Measurements from ENCODE around the gene TUG1.

TUG1 gene
- long read RNA-seq, donor 1, full-length matches to known transcripts = 49 of 49 reads
- long read RNA-seq, donor 1, partial matches to known transcripts = 0 of 49 reads
- long read RNA-seq, donor 1, other reads (novel, unspliced or antisense) = 0 of 49 reads
- long read RNA-seq, donor 2, full-length matches to known transcripts = 34 of 34 reads
- long read RNA-seq, donor 2, partial matches to known transcripts = 0 of 34 reads
- long read RNA-seq, donor 2, other reads (novel, unspliced or antisense) = 0 of 34 reads
- long read RNA-seq, donor 3, full-length matches to known transcripts = 40 of 40 reads
- long read RNA-seq, donor 3, partial matches to known transcripts = 0 of 40 reads
- long read RNA-seq, donor 3, other reads (novel, unspliced or antisense) = 0 of 40 reads
- long read RNA-seq, donor 4, full-length matches to known transcripts = 80 of 80 reads
- long read RNA-seq, donor 4, partial matches to known transcripts = 0 of 80 reads
- long read RNA-seq, donor 4, other reads (novel, unspliced or antisense) = 0 of 80 reads
- long read RNA-seq, donor 5, full-length matches to known transcripts = 55 of 55 reads
- long read RNA-seq, donor 5, partial matches to known transcripts = 0 of 55 reads
- long read RNA-seq, donor 5, other reads (novel, unspliced or antisense) = 0 of 55 reads
- long read RNA-seq, donor 6, full-length matches to known transcripts = 68 of 68 reads
- long read RNA-seq, donor 6, partial matches to known transcripts = 0 of 68 reads
- long read RNA-seq, donor 6, other reads (novel, unspliced or antisense) = 0 of 68 reads
- long read RNA-seq, donor 7, full-length matches to known transcripts = 83 of 196 reads
- long read RNA-seq, donor 7, partial matches to known transcripts = 113 of 196 reads
- long read RNA-seq, donor 7, other reads (novel, unspliced or antisense) = 0 of 196 reads
- long read RNA-seq, donor 8, full-length matches to known transcripts = 43 of 43 reads
- long read RNA-seq, donor 8, partial matches to known transcripts = 0 of 43 reads
- long read RNA-seq, donor 8, other reads (novel, unspliced or antisense) = 0 of 43 reads

- peak; percentile 100 for DNase-seq
These were observed at the start of gene TUG1 for GRCh38 chr22:30968924-30969531. Gene TUG1, plus strand, starts transcription at chr22:30969265.

- no peak for DNase-seq
These were observed 49.1 kb upstream of the TUG1 start for GRCh38 chr22:30919973-30920372.

DNA sequence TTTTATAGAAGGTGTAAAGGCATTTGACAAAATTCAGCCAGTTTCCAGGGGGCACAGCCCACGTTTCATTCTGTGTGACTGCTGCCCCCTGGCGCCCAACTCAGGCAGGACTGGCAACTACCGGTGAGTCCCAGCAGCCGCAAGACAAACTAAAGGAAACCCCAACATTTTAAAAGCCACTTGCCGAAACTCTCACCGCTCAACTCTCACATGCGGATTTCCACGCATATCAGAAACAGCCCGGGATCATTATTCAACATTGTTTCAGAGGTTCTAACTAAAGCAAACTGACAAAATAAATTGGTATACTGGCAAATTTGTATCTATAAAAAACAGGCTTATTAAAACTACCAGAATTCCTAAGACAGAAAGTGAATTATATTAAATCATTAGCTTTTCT lies 48.7 kb upstream of the TUG1 start:
- peak; percentile 31 for DNase-seq

- DNase-seq = no peak
These were observed 48.0 kb upstream of the TUG1 start for GRCh38 chr22:30921108-30921507.

DNA sequence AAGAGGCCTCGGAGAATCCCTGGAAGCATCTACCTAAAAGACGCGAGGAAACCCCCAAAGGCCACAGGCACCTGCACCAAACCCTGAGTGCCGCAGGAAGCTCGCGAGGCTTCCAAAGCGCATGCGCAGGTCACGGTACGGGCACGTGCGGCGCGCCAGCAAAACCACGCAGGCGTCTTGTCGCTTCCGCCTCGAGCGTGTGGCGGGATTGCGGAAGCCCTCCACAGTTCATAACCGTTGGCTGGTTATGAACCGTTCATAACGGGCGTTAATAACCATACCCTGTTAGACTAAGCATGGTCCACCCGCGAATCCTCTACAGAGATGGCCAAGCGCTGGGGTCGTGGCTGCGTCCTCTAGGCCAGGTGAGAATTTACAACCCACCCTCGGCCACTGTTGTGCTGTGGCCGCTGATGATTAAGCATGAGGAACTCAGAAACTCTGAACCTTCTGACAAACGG lies 46.9 kb upstream of the TUG1 start:
- DNase-seq = peak; percentile 64

DNA sequence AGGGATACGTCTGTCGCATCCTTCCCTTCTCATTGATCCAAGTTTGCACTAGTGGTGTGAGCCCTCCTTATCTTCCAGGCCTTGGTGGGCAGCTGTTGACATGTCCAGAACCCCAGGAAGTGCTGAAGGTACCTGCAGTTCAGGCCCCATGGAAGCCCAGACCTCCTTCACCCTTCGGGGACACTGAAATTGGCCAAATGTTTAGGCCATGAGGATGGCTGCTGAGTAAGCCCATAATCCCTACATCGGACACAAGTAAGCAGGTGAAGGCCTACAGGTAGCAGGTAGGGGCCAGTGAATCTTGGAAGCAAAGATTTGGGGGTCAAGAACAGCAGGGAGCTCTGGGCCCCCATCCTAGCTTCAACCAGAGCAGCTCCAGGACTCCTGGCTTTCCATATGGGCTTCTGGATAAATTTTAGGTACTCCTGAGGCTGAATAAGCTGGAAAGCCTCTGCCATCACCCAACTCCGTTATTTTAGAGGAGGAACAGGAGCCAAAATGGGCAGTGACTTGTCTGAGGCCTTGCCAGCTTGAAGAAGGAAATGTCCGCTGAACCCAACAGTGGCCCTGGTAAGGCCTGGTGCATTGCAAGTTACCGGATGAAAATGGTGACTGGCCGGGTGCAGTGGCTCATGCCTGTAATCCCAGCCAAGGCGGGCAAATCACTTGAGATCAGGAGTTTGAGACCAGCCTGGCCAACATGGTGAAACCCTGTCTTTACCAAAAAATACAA lies 45.7 kb upstream of the TUG1 start:
- DNase-seq = no peak

DNA sequence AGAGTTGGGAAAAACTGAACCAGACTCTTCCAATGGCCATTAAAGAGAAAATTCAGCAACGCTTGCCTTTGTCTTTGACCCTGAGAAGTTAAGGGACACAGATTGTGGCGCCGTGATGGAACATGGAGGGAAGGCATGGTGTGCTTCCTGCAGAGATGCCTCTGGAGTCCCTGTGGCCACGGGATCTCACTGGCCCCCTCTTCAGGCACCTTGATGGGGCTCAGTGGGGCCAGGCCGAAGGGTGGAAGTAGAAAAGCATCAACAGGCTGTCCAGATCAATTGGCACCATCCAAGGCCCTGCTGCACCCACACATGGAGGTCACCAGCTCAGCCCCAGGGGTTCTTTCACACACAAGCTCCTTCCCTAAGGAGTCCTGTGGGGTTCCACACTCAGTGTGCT lies 43.4 kb upstream of the TUG1 start:
- no peak for DNase-seq

DNA sequence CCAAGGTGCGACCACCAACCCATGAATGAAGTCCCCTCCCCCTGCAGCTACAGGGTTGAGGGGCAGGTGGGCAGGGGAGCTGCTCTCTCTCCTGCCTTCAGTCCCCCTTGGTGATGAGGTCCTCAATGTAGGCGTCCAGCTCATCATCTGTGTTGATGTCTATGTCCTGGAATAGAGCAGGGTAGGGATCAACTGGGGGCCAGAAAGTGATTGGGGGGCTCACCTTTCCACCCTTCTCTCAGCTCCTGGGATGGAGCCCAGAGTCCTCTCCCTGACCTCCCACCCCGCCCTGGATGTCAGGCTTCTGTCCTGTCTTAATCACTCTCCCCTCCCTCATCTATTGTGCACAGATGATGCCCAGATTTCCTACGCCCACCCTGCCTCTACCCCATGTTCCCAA lies 42.4 kb upstream of the TUG1 start:
- DNase-seq = no peak

DNA sequence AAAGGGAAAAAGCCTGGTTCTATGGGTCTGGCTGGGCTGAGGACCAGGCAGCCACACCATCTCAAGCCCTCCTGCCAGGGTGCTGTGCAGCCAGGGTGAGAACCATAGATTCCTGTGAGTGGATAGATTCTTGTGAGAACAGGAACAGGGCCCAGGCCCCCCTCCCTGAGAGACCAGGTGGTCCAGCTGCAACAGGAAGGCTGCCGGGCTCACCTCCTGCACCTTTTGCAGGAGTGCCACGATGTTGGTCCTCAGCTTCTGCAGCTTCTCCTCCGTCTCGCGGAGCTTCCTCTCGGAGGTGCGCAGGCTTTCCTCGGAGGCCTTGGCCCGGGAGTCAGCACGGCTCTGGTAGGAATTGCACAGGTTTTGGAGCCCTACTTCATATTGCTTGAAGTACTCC lies 41.3 kb upstream of the TUG1 start:
- DNase-seq = no peak

- DNase-seq = no peak
These were observed 40.7 kb upstream of the TUG1 start for GRCh38 chr22:30928401-30928800.

DNA sequence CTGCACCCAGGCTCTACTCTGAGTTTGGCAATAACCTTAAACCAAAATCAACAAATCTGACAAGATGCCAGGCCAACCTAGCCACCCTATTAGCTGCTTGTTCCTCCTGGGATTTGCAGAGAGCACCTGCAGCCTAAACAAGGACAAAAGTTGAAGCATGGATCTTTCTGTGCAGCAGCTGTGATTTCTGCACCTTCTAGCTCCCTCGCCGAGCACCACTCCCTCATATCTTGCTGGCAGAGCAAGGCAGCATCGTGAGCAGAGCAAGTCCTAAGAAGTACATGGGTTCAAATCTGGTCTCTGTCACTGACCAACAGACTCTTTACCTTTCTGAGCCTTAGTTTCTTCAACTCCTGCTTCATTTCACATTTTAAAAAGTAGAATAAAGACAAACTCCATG lies 38.8 kb upstream of the TUG1 start:
- no peak for DNase-seq

DNA sequence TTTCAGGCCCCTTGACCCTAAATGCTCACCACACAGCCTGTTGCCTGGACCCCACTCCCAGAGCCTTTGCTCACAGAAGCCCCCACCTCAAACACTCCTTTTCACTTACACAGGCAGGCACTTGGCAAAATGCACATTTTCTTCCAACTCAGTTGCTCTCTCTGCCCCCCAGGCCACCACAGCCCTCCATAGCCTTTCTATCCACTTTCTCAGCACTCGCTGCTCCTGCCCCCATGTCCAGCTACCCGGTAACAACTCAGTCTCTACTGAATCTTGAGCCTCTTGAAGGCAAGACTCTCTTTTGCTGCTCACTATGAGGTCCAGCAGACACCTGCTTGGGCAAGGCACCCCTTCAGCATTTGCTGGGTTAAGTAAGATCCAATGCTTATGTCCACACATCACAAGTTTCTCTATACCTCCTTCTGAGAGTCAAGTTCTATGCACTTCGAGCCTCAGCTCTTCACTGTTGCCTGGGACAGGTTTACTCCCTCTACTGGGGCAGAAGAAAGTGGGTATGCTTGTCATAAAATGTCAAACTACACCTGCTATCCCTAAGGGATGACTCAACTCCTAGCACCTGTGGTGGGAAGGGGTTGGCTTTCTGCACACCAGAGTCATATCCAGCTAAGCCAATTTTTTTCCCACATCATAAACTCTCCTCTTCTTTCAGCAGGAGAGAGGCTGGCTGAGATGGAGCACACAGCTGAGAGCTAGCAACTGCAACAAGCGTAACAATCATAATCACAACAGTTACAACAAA lies 37.3 kb upstream of the TUG1 start:
- DNase-seq = no peak

DNA sequence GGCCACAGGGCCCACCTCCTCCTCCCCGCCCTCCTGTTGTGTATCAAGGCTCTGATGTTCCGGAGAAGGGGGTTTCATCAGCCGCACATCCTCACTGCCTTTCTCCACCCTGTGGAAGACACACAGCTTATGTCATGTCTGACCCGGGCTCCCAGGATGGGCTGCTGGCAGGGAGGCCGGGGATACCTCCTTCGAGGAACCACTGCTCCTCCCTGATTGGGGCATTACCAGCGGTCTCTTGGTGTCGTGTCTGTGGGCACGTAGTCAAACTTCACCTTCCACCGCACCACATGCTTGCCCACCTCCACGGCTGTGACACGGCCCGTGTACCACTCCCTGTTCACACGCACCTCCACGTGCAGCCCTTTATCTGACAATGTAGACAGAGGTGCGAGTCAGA lies 36.4 kb upstream of the TUG1 start:
- DNase-seq = no peak

DNA sequence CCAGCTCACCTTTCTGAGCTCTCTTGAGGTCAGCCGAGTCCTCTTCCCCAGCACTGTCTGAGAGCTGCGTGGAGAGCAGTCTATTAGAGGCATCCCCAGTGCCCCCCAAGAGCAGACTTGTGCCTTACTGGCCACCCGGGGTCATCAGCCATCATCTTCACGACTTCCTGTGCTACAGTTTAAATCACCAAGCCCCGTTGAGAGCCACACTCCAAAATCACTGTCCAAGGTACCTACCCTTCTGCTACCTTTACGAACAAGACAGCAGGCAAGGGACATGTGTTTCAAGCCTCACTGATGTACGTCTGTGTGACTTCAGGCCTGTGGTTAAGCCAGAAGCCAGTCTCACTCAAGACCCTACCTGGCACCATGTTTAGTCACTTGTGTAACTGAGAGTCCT lies 35.6 kb upstream of the TUG1 start:
- DNase-seq = no peak

- DNase-seq = no peak
These were observed 35.0 kb upstream of the TUG1 start for GRCh38 chr22:30934053-30934452.

DNA sequence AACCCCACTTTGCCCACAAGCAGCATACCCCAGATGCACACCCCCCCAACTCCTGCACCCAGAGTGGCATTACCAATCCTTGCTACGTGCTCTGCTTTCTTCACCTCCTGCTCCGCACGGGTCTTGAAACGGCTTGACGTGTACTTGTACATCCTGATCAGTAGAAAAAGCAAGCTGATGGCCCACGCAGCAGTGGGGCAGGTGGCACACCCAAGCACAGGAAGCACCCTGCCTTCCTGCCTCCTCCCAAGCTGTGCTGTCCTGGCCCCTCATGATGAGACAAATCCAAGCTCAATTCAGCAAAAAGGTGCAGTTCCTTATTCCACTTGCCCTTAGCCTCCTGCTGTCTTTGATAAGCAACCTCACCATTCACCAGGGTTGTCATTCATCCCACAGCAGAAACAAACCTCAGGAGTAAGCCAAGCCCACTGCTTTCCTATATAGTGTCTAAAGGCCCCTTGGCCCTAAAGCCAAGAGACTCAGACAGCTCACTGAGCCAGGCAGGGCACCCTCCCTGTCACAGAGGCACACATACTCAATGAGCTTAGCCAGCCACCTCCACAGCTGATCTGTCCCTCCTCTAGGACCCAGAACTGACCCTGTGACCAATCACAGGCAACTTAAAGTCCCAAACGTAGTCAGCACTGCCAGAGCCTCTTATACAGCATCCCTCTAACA lies 28.2 kb upstream of the TUG1 start:
- no peak for DNase-seq

- DNase-seq = no peak
These were observed 27.7 kb upstream of the TUG1 start for GRCh38 chr22:30941363-30941740.

DNA sequence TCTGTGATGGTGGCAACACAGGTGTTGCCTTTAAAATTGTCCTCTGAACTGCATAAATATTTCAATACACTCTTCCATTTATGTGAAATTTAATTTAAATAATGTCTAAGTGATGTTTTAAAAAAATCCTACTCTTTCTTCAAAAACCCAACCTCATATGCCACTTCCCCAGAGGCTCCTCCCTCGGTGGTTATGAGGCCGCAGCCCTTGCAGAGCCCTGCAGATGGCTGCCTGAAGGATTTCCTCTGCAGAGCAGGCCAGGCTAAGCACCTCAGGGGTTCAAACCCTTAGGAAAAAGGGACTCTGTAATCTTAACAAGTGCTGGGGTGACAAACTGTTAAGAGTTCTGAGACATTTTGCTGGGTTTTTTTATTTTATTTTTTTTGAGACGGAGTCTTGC lies 25.7 kb upstream of the TUG1 start:
- no peak for DNase-seq

DNA sequence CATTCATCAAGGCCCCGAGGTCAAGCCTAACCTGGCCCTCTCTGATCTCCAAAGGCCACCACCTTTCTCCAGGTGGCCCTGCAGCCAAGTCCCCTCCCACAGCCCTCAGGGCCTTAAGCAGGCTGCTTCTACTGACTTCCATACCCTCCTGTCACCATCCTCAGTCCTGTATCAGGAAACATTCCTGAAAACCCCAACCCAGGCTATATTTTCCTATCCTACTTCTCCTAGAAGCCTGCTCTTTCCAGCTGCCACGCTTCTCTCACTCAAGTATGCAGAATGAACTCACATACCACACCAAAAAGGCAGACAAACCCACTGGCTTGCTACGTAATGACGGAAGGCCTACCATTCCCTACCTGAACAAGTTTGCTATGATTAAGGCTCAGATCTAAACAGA lies 24.1 kb upstream of the TUG1 start:
- no peak for DNase-seq

DNA sequence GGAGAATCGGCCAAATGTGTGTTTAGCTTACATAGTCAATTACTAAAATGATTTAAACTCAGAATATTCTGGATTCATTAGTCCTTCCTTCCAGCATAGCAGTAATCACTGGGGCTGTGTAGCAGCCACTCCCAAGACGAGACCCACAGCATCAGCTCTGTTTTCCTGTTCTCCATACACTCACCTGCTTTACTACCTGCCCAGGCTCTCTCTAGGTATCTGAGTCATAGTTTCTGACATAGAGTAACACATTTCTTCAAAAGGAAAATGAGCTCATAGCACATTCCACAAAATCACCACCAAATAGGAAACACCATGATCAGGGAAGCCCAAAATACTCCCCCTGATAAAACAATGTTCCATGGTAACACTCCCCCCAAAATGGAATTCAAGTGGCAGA lies 23.4 kb upstream of the TUG1 start:
- no peak for DNase-seq

- DNase-seq = no peak
These were observed 22.7 kb upstream of the TUG1 start for GRCh38 chr22:30946354-30946753.

Measured in right kidney (tissue), 9 donors.